MM.1S (cell line): ENCODE data around the gene HECW1.

ENCODE experiments used
- CTCF ChIP-seq: fragments of 300-600 bp; sonication (generic); IDR thresholded peaks from 2 replicates; pipeline ENCODE4 v1.5.1; 2016; ENCODE audit warnings: antibody characterized with exemption, low read length, mixed read lengths
- EZH2 ChIP-seq: fragments of 300-600 bp; sonication (generic); optimal IDR thresholded peaks from 2 replicates; pipeline ENCODE3; 2017; ENCODE audit warnings: low read depth, mild to moderate bottlenecking, antibody characterized with exemption, low read length, mixed read lengths
- EZH2phosphoT487 ChIP-seq: fragments of 300-600 bp; sonication (generic); IDR thresholded peaks from 2 replicates; pipeline ENCODE4 v1.6.1; 2018; ENCODE audit warnings: antibody characterized with exemption, low read length

GRCh38 chr7:43559946-43560335 is 447.5 kb downstream of the HECW1 start:
- TF ChIP-seq CTCF (no peak), EZH2phosphoT487 (no peak), EZH2 (no peak)
